SJCRH30 (cell line): ENCODE measurements around the gene PHF21B. TPM values are rescaled to one million over a fixed set of nuclear protein-coding genes. Genes with fewer than 3 reads are reported as not detected.
"Not testable (repeated sequence)": the region's sequence is repeated elsewhere in the genome, so short reads cannot be mapped to it uniquely, and the experiment has no call there.

ENCODE experiments used
- DNase-seq, 2 experiments: peaks; one replicate each; pipeline ENCODE4 v3.0.0-alpha.2; 2015 to 2020
- H3K27ac ChIP-seq: fragments of 250-450 bp; sonication (Bioruptor Pico); 2 replicates; pipeline ENCODE4 v1.5.1; 2020; ENCODE audit warnings: mild to moderate bottlenecking, moderate library complexity
- H3K27me3 ChIP-seq: fragments of 250-450 bp; sonication (Bioruptor Pico); 2 replicates; pipeline ENCODE4 v1.5.1; 2020; ENCODE audit warnings: mild to moderate bottlenecking, moderate library complexity
- H3K36me3 ChIP-seq: fragments of 250-450 bp; sonication (Bioruptor Pico); 2 replicates; pipeline ENCODE4 v1.5.1; 2020; ENCODE audit warnings: mild to moderate bottlenecking, moderate library complexity
- H3K4me1 ChIP-seq: fragments of 250-450 bp; sonication (Bioruptor Pico); 2 replicates; pipeline ENCODE4 v1.5.1; 2020; ENCODE audit warnings: mild to moderate bottlenecking, moderate library complexity
- H3K4me3 ChIP-seq: fragments of 250-450 bp; sonication (Bioruptor Pico); 2 replicates; pipeline ENCODE4 v1.5.1; 2020; ENCODE audit warnings: mild to moderate bottlenecking, moderate library complexity
- H3K9me3 ChIP-seq: fragments of 250-450 bp; sonication (Bioruptor Pico); replicated peaks from 2 replicates; pipeline ENCODE4 v1.5.1; 2020; ENCODE audit warnings: mild to moderate bottlenecking, moderate library complexity
- total RNA-seq: library from RNA; depleted of rRNA; stranded (reverse); fragments of >200 nt; shearing (Covaris generic); gene quantifications from 2 replicates; pipeline ENCODE4 v1.2.3, GENCODE V29; 2014

PHF21B gene
- total RNA-seq, 1 experiment from 2014 or later: 5.8 TPM

GRCh38 chr22:44871782-44872181 is 138.0 kb downstream of the PHF21B start:
- H3K36me3 ChIP-seq: no peaks in the 10 kb centered on the region
- no peak overlapping the region for H3K4me3 ChIP-seq
- H3K27ac ChIP-seq: no peak overlapping the region
- H3K27me3 ChIP-seq: no peaks in the 10 kb centered on the region
- no peak for DNase-seq
- H3K4me1 ChIP-seq: peaks cover 22% of the 10 kb centered on the region
- peaks cover 4% of the 10 kb centered on the region; the same call in 1 of the 2 replicates for H3K9me3 ChIP-seq

- Histone ChIP-seq H3K9me3 (peaks cover 4% of the 10 kb centered on the region; the same call in 1 of the 2 replicates), H3K4me3 (no peak overlapping the region), H3K4me1 (peaks cover 22% of the 10 kb centered on the region), H3K36me3 (no peaks in the 10 kb centered on the region), H3K27ac (peak overlapping the region; percentile 90), H3K27me3 (no peaks in the 10 kb centered on the region)
- peak; percentile 79 to 90 for DNase-seq
Observed at GRCh38 chr22:44870021-44870420, 139.8 kb downstream of the PHF21B start.

DNA sequence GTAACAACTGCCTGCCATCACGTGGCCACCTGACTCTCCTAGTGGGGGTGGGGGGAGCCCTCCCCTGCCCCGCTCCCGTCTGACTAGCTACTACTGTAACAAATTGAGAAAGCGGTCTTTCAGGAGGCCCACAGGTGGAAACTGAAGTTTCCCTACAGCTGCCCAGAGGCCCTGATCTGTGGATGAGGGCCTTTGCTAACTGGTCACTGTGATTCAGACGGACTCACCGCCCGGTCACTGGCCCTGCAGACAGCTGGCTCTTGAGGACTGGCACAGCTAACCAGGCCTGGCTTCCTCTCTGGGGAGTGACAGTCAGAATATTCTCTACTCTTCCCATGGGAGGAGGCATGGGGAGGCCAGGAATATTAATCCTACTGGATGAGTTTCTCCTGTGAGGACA is 140.6 kb downstream of the PHF21B start:
- H3K27ac ChIP-seq: peak overlapping the region; percentile 90
- H3K4me3 ChIP-seq: no peak overlapping the region
- DNase-seq: peak; percentile 81 to 89

GRCh38 chr22:44865193-44866057 is 144.4 kb downstream of the PHF21B start:
- Histone ChIP-seq H3K36me3 (no peaks in the 10 kb centered on the region), H3K4me1 (peaks cover 32% of the 10 kb centered on the region), H3K9me3 (no peaks in the 10 kb centered on the region), H3K27ac (no peak overlapping the region), H3K27me3 (no peaks in the 10 kb centered on the region), H3K4me3 (no peak overlapping the region)
- no peak for DNase-seq

More for the DNA sequence above, 140.6 kb downstream of the PHF21B start:
- Histone ChIP-seq H3K36me3 (no peaks in the 10 kb centered on the region), H3K9me3 (peaks cover 4% of the 10 kb centered on the region; the same call in 1 of the 2 replicates), H3K27me3 (no peaks in the 10 kb centered on the region), H3K4me1 (peaks cover 22% of the 10 kb centered on the region)

DNA sequence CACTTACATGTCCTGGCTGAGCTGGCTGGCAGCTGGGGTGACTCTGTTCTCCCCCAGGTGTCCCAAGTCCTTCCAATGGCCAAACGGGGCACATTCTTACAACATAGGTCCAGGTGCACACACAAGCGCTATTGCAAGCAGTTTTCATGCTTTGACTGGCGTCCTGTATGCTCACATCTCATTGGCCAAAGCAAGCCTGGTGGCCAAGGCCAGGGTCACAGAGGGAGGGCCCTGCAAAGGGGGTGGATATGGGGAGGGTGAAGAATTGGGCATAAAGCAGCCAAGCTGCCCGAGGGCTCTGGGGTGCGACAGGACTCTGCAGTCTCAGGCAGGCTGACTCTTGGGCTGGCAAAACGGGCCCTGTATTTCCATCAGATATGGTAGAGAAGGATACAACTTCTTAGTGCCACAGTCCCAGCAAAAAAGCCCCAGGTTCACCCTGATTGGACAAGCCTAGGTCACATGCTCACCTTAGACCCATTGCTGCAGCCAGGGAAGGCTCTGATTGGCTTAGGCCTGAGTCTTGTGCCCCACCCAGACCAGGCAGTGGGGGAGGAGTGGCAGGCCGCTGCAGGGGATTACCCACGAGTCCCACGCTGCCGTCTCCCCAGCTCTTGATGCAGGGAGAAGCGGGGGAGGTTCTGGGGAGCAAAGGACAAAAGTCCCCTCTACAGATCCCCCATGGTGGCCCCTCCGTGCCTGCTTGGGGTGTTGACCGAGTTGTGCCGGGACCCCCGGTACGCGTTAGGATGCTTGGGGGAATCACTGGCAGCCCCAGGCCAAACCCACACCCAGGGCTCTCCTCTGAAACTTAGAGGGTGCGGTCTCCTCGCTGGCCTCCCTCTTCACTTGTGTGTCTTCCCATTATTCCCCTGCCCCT is 146.6 kb downstream of the PHF21B start:
- Histone ChIP-seq H3K4me3 (no peak overlapping the region), H3K27me3 (no peaks in the 10 kb centered on the region), H3K36me3 (no peaks in the 10 kb centered on the region), H3K4me1 (peaks cover 23% of the 10 kb centered on the region), H3K9me3 (no peaks in the 10 kb centered on the region), H3K27ac (no peak overlapping the region)
- peak in 1 of 2 experiments; percentile 30 for DNase-seq

GRCh38 chr22:44862281-44862680 is 147.5 kb downstream of the PHF21B start:
- DNase-seq: no peak
- H3K27ac ChIP-seq: no peak overlapping the region
- no peaks in the 10 kb centered on the region for H3K36me3 ChIP-seq
- H3K4me3 ChIP-seq: no peak overlapping the region
- no peaks in the 10 kb centered on the region for H3K27me3 ChIP-seq
- peaks cover 23% of the 10 kb centered on the region for H3K4me1 ChIP-seq
- H3K9me3 ChIP-seq: no peaks in the 10 kb centered on the region

- DNase-seq: no peak
- H3K4me3 ChIP-seq: no peak overlapping the region
- H3K36me3 ChIP-seq: no peaks in the 10 kb centered on the region
- H3K27me3 ChIP-seq: no peaks in the 10 kb centered on the region
- peak overlapping the region; percentile 98 for H3K27ac ChIP-seq
- peaks cover 23% of the 10 kb centered on the region for H3K4me1 ChIP-seq
- no peaks in the 10 kb centered on the region for H3K9me3 ChIP-seq
Observed at GRCh38 chr22:44861245-44861644, 148.6 kb downstream of the PHF21B start.

DNA sequence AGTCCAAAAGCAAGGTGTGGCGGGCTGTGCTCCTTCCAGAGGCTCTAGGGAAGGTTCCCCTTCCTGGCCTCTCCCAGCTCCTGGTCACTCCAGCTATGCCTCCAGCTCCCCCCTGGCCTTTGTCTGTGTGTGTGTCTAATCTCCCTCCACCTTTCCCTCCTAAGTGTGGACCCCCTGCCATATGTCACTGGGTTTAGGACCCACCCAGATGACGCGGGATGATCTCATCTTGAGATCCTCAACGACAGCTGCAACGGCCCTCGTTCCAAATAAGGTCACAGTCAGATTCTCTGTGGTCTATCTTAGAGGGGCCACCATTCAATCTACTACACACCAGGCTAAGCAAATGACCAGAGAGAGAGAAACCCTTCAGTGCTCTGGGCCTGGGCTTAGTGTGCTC is 149.5 kb downstream of the PHF21B start:
- peak; percentile 89 to 95 for DNase-seq
- Histone ChIP-seq H3K27me3 (no peaks in the 10 kb centered on the region), H3K27ac (peak overlapping the region; percentile 98), H3K4me3 (no peak overlapping the region), H3K4me1 (peaks cover 23% of the 10 kb centered on the region), H3K9me3 (no peaks in the 10 kb centered on the region), H3K36me3 (no peaks in the 10 kb centered on the region)

DNA sequence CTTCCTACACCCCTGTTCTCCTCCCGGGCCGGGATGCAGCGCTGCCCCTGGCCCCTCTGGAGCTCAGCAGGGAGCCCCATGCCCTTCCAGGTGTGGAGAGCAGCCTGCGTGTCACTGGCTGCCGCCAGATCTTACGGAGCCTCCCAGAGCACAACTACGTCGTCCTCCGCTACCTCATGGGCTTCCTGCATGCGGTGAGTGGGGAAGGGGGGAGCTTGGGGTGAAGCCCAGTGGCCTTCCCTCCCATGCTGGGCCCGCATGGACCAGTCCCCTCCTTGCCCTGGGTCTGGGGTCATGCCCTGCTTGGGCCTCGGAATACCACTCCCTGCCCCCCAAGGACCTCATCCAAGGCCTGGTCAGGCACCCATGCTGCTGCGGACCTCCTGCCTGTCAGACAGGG is 150.2 kb downstream of the PHF21B start:
- peak overlapping the region; percentile 98 for H3K27ac ChIP-seq
- no peaks in the 10 kb centered on the region for H3K9me3 ChIP-seq
- no peaks in the 10 kb centered on the region for H3K27me3 ChIP-seq
- peaks cover 23% of the 10 kb centered on the region for H3K4me1 ChIP-seq
- H3K36me3 ChIP-seq: no peaks in the 10 kb centered on the region
- no peak for DNase-seq
- H3K4me3 ChIP-seq: no peak overlapping the region

DNA sequence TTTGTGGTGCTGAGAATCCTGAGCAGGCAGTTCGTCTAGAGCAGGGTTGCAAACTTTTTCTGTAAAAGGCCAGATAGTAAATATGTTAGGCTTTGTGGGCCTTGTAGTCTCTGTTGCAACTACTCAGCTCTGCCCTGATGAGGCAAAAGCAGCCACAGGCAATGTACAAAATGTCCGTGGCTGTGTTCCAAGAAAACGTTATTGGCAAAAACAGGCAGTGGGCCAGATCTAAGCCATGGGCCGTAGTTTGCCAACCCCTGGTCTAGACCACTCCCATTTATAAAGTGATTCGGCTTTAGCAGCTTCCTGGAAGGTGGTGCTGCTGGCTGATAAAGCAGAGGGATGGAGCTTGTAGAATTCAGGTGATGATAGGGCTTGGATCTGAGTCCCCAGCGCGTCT is 151.0 kb downstream of the PHF21B start:
- not testable (repeated sequence) for H3K4me3 ChIP-seq, H3K27ac ChIP-seq, H3K27me3 ChIP-seq, DNase-seq, H3K36me3 ChIP-seq, H3K9me3 ChIP-seq
- H3K4me1 ChIP-seq: peaks cover 23% of the 10 kb centered on the region

- Histone ChIP-seq H3K4me3 (no peak overlapping the region), H3K27me3 (no peaks in the 10 kb centered on the region), H3K9me3 (no peaks in the 10 kb centered on the region), H3K27ac (no peak overlapping the region), H3K4me1 (peaks cover 15% of the 10 kb centered on the region), H3K36me3 (no peaks in the 10 kb centered on the region)
- DNase-seq: no peak
Observed at GRCh38 chr22:44855855-44856254, 153.9 kb downstream of the PHF21B start.

DNA sequence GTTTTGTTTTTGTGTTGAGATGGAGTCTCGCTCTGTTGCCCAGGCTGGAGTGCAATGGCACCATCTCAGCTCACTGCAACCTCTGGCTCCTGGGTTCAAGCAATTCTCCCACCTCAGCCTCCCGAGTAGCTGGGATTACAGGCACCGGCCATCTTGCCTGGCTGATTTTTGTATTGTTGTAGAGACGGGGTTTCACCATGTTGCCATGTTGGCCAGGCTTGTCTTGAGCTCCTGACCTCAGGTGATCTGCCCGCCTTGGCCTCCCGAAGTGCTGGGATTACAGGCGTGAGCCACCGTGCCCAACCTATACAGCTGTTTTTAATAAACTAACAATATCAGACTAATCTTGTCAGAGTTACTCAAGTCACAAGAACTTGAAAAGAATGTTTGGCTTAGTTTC is 155.2 kb downstream of the PHF21B start:
- H3K36me3 ChIP-seq, H3K27me3 ChIP-seq, H3K4me3 ChIP-seq, H3K9me3 ChIP-seq, H3K27ac ChIP-seq, H3K4me1 ChIP-seq, DNase-seq: not testable (repeated sequence)

DNA sequence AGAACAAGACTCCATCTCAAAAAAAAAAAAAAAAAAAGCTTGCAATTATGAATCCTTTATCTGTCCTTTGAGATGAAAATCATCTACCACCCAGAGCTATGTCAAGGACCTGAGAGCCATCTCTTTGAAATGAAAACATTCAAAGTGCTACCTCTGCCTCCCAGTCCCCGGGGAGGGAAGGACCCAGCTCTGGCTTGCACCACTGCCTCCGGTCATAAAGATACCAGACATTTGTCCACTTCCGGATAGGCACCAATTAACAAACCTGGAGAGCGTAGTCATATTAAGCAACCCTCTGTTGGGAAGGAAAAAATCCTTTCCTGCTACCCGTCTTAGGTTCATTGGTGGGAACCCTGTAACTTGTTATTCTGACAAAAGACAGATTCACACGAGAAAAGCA is 158.9 kb downstream of the PHF21B start:
- H3K4me3 ChIP-seq: no peak overlapping the region
- DNase-seq: no peak
- no peaks in the 10 kb centered on the region for H3K4me1 ChIP-seq
- no peak overlapping the region for H3K27ac ChIP-seq
- no peaks in the 10 kb centered on the region for H3K9me3 ChIP-seq
- H3K36me3 ChIP-seq: no peaks in the 10 kb centered on the region
- no peaks in the 10 kb centered on the region for H3K27me3 ChIP-seq

DNA sequence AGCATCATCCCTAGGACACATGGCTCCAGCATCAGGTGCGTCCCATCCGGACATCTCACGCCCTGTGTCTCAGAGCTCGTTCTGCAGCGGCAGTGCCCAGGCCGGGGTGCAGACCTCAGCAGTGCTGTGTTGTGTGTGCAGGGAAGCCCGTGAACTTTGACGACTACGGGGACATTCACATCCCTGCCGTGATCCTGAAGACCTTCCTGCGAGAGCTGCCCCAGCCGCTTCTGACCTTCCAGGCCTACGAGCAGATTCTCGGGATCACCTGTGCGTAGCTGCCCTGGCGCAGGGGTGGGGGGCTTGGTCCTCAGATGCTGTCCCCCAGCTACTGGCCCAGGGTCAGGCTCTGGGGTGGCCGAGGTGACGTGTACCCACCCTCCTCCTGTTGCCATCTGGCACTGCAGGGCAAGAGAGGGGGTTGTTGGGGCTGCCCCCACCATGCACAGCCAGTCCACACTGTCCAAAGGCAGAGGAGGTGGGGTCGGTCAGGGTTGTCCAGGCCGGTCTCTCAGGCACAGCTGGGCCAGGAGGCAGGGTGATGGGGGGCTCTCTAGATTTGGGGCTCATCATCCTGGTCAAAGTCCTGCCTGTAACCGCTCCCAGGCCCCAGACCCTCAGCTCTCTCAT is 160.9 kb downstream of the PHF21B start:
- no peaks in the 10 kb centered on the region for H3K4me1 ChIP-seq
- no peaks in the 10 kb centered on the region for H3K27me3 ChIP-seq
- DNase-seq: no peak
- no peak overlapping the region for H3K27ac ChIP-seq
- H3K4me3 ChIP-seq: no peak overlapping the region
- H3K36me3 ChIP-seq: no peaks in the 10 kb centered on the region
- no peaks in the 10 kb centered on the region for H3K9me3 ChIP-seq

GRCh38 chr22:44848296-44848741 is 161.5 kb downstream of the PHF21B start:
- no peaks in the 10 kb centered on the region for H3K36me3 ChIP-seq
- H3K4me1 ChIP-seq: no peaks in the 10 kb centered on the region
- no peak overlapping the region for H3K4me3 ChIP-seq
- H3K27me3 ChIP-seq: no peaks in the 10 kb centered on the region
- no peaks in the 10 kb centered on the region for H3K9me3 ChIP-seq
- no peak for DNase-seq
- no peak overlapping the region for H3K27ac ChIP-seq
